Neuronal stem cell (in vitro differentiated cells): ENCODE measurements around the gene HDDC3.
"Not testable (repeated sequence)": the region's sequence is repeated elsewhere in the genome, so short reads cannot be mapped to it uniquely, and the experiment has no call there.

Experiments used
- DNase-seq: peaks from one replicate; pipeline ENCODE4 v3.0.0-alpha.2; 2013; ENCODE audit warnings: low spot score
- H2AFZ ChIP-seq: one replicate; pipeline ENCODE4 v1.6.1; 2013; ENCODE audit warnings: mild to moderate bottlenecking, low read length, inconsistent platforms
- H2AK5ac ChIP-seq: 2 replicates; pipeline ENCODE4 v1.6.1; 2013; ENCODE audit warnings: low read depth, mild to moderate bottlenecking, inconsistent platforms, low read length, moderate library complexity, mixed read lengths
- H2BK120ac ChIP-seq: 2 replicates; pipeline ENCODE4 v1.6.1; 2013; ENCODE audit warnings: low read depth, mild to moderate bottlenecking, inconsistent platforms, low read length, moderate library complexity, mixed read lengths
- H2BK12ac ChIP-seq: one replicate; pipeline ENCODE4 v1.6.1; 2013; ENCODE audit warnings: low read length, inconsistent platforms
- H2BK15ac ChIP-seq: 2 replicates; pipeline ENCODE4 v1.6.1; 2013; ENCODE audit warnings: mild to moderate bottlenecking, low read length, inconsistent platforms, mixed read lengths
- H2BK5ac ChIP-seq: one replicate; pipeline ENCODE4 v1.6.1; 2013; ENCODE audit warnings: inconsistent platforms, mild to moderate bottlenecking, low read length, moderate library complexity
- H3K14ac ChIP-seq: one replicate; pipeline ENCODE4 v1.6.1; 2013; ENCODE audit warnings: low read length, inconsistent platforms
- H3K18ac ChIP-seq: 2 replicates; pipeline ENCODE4 v1.6.1; 2013; ENCODE audit warnings: low read length, inconsistent platforms
- H3K23ac ChIP-seq: 2 replicates; pipeline ENCODE4 v1.6.1; 2013; ENCODE audit warnings: low read depth, mild to moderate bottlenecking, mixed read lengths, low read length, inconsistent platforms; ENCODE audit not compliant: poor library complexity
- H3K27ac ChIP-seq: replicated peaks from 3 replicates; pipeline ENCODE4 v1.5.1; 2013; ENCODE audit warnings: low read length, inconsistent platforms
- H3K27me3 ChIP-seq, 3 experiments: 2 replicates each; pipeline ENCODE4 v1.6.1; 2013; ENCODE audit warnings: low read length in 3 of 3, mild to moderate bottlenecking in 2 of 3, inconsistent platforms in 1 of 3, low read depth in 1 of 3, mixed read lengths in 1 of 3, moderate library complexity in 1 of 3; ENCODE audit not compliant: control insufficient read depth in 3 of 3, insufficient read depth in 3 of 3
- H3K36me3 ChIP-seq, 2 donors: replicated peaks in 1 of 2; 2 replicates each; pipeline ENCODE4 v1.6.1; 2013; ENCODE audit warnings: low read length in 2 of 2; ENCODE audit not compliant: control insufficient read depth in 2 of 2, insufficient read depth in 2 of 2
- H3K4ac ChIP-seq: 2 replicates; pipeline ENCODE4 v1.6.1; 2013; ENCODE audit warnings: inconsistent platforms, mild to moderate bottlenecking, low read length, moderate library complexity
- H3K4me1 ChIP-seq, 2 donors: 1 replicate in 1 of 2; 2 replicates in 1 of 2; pipeline ENCODE4 v1.6.1; 2013; ENCODE audit warnings: low read length in 2 of 2, low read depth in 1 of 2; ENCODE audit not compliant: control insufficient read depth in 2 of 2, insufficient read depth in 1 of 2
- H3K4me2 ChIP-seq: one replicate; pipeline ENCODE4 v1.6.1; 2013; ENCODE audit warnings: mild to moderate bottlenecking, low read length, inconsistent platforms; ENCODE audit not compliant: insufficient read depth, poor library complexity, severe bottlenecking
- H3K4me3 ChIP-seq, 2 donors: 2 replicates each; pipeline ENCODE4 v1.5.1; 2013; ENCODE audit warnings: low read length in 2 of 2, mild to moderate bottlenecking in 2 of 2, inconsistent platforms in 1 of 2, moderate library complexity in 1 of 2
- H3K79me1 ChIP-seq: one replicate; pipeline ENCODE4 v1.6.1; 2013; ENCODE audit warnings: low read depth, mild to moderate bottlenecking, inconsistent platforms, low read length, moderate library complexity
- H3K9ac ChIP-seq: one replicate; pipeline ENCODE4 v1.6.1; 2013; ENCODE audit warnings: mild to moderate bottlenecking, low read depth, low read length, inconsistent platforms; ENCODE audit not compliant: poor library complexity
- H3K9me3 ChIP-seq, 2 donors: replicated peaks in 1 of 2; 2 replicates each; pipeline versions ENCODE3 to v1.6.1; 2013; ENCODE audit warnings: low read length in 2 of 2, mild to moderate bottlenecking in 2 of 2, inconsistent platforms in 1 of 2, low read depth in 1 of 2, mixed read lengths in 1 of 2, moderate library complexity in 1 of 2; ENCODE audit not compliant: control insufficient read depth in 2 of 2, insufficient read depth in 1 of 2
- H4K8ac ChIP-seq: one replicate; pipeline ENCODE4 v1.6.1; 2013; ENCODE audit warnings: low read depth, mild to moderate bottlenecking, inconsistent platforms, low read length, moderate library complexity
- H4K91ac ChIP-seq: one replicate; pipeline ENCODE4 v1.6.1; 2013; ENCODE audit warnings: low read length, low read depth, mild to moderate bottlenecking, inconsistent platforms; ENCODE audit not compliant: poor library complexity
- WGBS, 2 donors: extraction: QIAGEN DNeasy Blood & Tissue Kit; methylation state at CpG; one replicate each; pipeline ENCODE4 v1.1.7; 2013; ENCODE audit warnings: missing lambda C conversion rate in 2 of 2, mixed read lengths in 1 of 2; ENCODE audit not compliant: insufficient read length in 2 of 2, insufficient replicate concordance in 1 of 2; ENCODE audit errors: extremely low coverage in 2 of 2; 5-methylcytosine and 5-hydroxymethylcytosine counted together

Gene HDDC3

DNA sequence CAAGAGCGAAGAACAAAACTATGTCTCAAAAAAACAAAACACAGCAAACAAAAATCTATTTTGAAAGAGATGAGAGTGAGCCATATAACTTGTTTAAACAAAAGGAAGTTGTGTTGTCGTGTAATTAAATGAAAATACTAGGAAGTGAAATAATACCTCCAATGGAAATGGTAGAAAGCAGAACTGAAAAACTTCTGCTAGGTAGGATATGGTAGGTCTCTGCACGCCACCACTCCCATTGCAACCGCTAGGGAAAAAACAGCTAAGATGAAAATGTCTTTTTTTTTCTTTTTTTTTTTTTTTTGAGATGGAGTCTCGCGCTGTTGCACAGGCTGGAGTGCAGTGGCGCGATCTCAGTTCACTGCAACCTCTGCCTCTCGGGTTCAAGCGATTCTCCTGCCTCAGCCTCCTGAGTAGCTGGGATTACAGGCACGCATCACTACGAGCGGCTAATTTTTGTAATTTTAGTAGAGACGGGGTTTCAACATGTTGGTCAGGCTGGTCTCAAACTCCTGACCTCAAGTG lies 35.2 kb downstream of the HDDC3 start:
- not testable (repeated sequence) for H3K4me3 ChIP-seq, H3K4me2 ChIP-seq, H2BK12ac ChIP-seq, H3K23ac ChIP-seq, H3K9ac ChIP-seq, H3K36me3 ChIP-seq, H2AFZ ChIP-seq, H3K9me3 ChIP-seq, H3K27me3 ChIP-seq, H2BK5ac ChIP-seq, H2AK5ac ChIP-seq, H3K4me1 ChIP-seq, H3K18ac ChIP-seq, H3K14ac ChIP-seq, H4K8ac ChIP-seq, H2BK120ac ChIP-seq, H3K79me1 ChIP-seq, H3K27ac ChIP-seq, H2BK15ac ChIP-seq, H4K91ac ChIP-seq, DNase-seq, H3K4ac ChIP-seq
- WGBS, 2 donors = 100% methylated on average over 1 of the region's 14 CpGs; no CpG with 5 or more reads in 1 of the 2 donors

GRCh38 chr15:90895571-90896117 lies 36.7 kb downstream of the HDDC3 start:
- Histone ChIP-seq H2BK15ac (peak overlapping the region; percentile 58), H3K27ac (no peak overlapping the region), H3K79me1 (no peaks in the 10 kb centered on the region), H2BK12ac (no peak overlapping the region), H2AFZ (peak overlapping the region; percentile 67), H2BK120ac (no peak overlapping the region), H3K36me3 (peaks cover 0 to 6% of the 10 kb centered on the region in 2 donors), H4K8ac (no peak overlapping the region), H2AK5ac (no peak overlapping the region), H2BK5ac (peak overlapping the region; percentile 62), H3K4ac (no peak overlapping the region), H3K23ac (peak overlapping the region; percentile 52), H3K9ac (peak overlapping the region; percentile 50), H3K4me2 (no peak overlapping the region), H3K27me3 (peaks cover 0 to 2% (median 0%) of the 10 kb centered on the region in 3 experiments), H3K18ac (peak overlapping the region; percentile 64), H3K9me3 (no peaks in the 10 kb centered on the region), H4K91ac (no peak overlapping the region), H3K14ac (peak overlapping the region; percentile 56), H3K4me3 (no peak overlapping the region), H3K4me1 (no peaks in the 10 kb centered on the region)
- 100% methylated on average over 1 of the region's 10 CpGs; no CpG with 5 or more reads in 1 of the 2 donors for WGBS, 2 donors
- no peak for DNase-seq

DNA sequence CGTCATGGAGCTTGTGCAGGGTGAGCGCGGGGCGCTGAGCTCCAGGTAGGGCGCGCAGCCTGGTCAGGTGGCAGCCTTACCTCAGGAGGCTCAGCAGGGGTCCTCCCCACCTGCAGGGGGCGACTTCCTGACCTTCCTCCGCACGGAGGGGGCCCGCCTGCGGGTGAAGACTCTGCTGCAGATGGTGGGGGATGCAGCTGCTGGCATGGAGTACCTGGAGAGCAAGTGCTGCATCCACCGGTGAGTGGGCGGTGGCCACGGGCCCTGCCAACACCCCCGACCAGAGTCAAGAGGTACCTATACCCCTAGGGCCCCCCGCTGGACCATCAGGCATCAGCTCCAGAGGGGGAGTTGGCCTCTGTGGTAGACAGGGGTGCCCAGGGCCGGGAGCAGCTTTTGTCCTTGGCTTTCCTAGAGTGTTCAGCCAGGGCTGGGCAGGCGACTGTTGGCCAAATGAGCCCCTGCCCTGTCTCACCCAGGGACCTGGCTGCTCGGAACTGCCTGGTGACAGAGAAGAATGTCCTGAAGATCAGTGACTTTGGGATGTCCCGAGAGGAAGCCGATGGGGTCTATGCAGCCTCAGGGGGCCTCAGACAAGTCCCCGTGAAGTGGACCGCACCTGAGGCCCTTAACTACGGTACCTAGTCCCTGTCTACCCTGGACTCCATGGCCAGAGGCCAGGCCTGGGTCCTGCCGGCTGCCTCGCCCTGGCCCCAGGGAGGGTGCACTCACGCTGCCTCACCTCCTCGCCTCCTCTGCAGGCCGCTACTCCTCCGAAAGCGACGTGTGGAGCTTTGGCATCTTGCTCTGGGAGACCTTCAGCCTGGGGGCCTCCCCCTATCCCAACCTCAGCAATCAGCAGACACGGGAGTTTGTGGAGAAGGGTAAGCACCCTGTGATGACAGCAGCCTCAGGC lies 38.9 kb downstream of the HDDC3 start:
- peak overlapping the region; percentile 41 for H2BK12ac ChIP-seq
- H2BK5ac ChIP-seq = peak overlapping the region; percentile 93
- WGBS, 2 donors = no CpG with 5 or more reads among the region's 33 CpGs

More for the DNA sequence above, 38.9 kb downstream of the HDDC3 start:
- Histone ChIP-seq H2AFZ (no peak overlapping the region), H3K27me3 (no peaks in the 10 kb centered on the region), H3K4ac (no peak overlapping the region), H3K4me1 (no peaks in the 10 kb centered on the region), H4K8ac (no peak overlapping the region), H4K91ac (no peak overlapping the region), H3K79me1 (no peaks in the 10 kb centered on the region), H2AK5ac (no peak overlapping the region), H3K4me3 (peak overlapping the region in 1 of 2 donors; percentile 5), H3K9me3 (no peaks in the 10 kb centered on the region), H3K36me3 (peaks cover 0 to 6% of the 10 kb centered on the region in 2 donors), H3K14ac (no peak overlapping the region), H2BK15ac (no peak overlapping the region), H3K18ac (peak overlapping the region; percentile 64), H3K27ac (no peak overlapping the region), H3K23ac (peak overlapping the region; percentile 65), H3K4me2 (no peak overlapping the region), H2BK120ac (no peak overlapping the region), H3K9ac (peak overlapping the region; percentile 44)
- DNase-seq = no peak
